HL-60 (cell line): ENCODE data around the gene LRP1B.

ENCODE experiments used
- CTCF ChIP-seq: IDR thresholded peaks from one replicate; pipeline ENCODE4 v1.5.1; 2011; ENCODE audit warnings: low read length, control low read depth, inconsistent platforms; ENCODE audit not compliant: insufficient read depth
- POLR2AphosphoS5 ChIP-seq: IDR thresholded peaks from 2 replicates; pipeline ENCODE4 v1.6.1; 2012; ENCODE audit warnings: low read depth

DNA sequence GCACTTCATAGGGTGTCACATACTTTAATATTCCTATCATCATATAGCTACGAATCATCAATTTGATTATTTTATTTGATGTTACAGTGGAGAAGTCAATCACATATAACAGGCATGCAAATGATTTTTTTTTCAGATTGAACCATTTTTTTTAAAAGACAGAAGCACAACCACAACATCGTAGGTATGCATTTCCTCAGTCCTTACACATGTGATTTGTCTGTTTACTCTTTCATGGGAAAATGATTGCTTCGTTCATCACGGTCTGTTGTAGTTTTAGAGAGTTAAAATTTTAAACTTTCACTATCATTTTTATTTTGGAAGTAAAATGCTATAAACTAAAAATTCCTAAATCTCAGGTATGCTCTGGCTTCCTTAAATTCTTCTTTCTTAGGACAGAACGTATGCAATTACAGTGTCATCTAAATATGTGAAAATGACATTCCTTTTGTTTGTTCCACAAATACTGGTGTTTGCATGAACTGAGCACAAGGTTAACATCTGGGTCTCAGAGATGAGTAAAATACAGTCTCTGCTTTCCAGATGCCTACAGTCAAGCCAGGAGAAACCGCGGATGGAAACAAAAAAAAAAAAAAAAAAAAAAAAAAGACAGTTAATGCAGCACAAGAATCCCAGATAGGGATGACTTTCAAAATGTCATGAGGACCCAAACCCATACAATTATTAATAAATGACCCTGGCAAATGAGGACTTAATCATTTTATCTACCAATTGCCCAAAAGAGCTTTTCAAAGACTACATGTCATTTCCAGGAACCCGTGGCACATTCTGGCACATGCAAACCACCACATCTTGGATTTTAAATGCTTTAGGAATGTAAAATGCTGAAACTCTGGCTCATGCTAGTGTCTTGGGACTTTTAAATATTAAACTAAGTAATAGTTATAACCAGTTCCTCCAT lies 201.2 kb downstream of the LRP1B start:
- TF ChIP-seq CTCF, result no peak
- TF ChIP-seq POLR2AphosphoS5, result no peak
